ENCODE measurements around the gene MAN2C1.

- TF ChIP-seq CTCF (IDR thresholded peaks at IDR 0.05) (no peak), POLR2A (IDR thresholded peaks at IDR 0.05) (no peak)
Measured at GRCh38 chr15:75367006-75367405, 1.4 kb downstream of the MAN2C1 start.

Data from heart left ventricle (tissue), 13 donors.